ENCODE data around the gene MYO7A. TPM values are rescaled to one million over a fixed set of nuclear protein-coding genes. Genes with fewer than 3 reads are reported as not detected.

Gene MYO7A
- total RNA-seq, 2 experiments from 2014 or later: 0.61 to 0.63 TPM

GRCh38 chr11:77141034-77141433 is 13.0 kb downstream of the MYO7A start:
- Histone ChIP-seq H3K4me1 (ENCODE audit: insufficient read depth, low read length) (peaks cover 8% of the 10 kb centered on the region), H3K4me3 (ENCODE audit: low read length) (no peak overlapping the region), H3K27ac (ENCODE audit: low read depth in 1 of 2, low read length in 2 of 2) (no peak overlapping the region), H3K27me3 (ENCODE audit: control insufficient read depth in 1 of 2, insufficient read depth in 2 of 2, low read length in 2 of 2) (no peaks in the 10 kb centered on the region), H3K9me3 (ENCODE audit: control insufficient read depth in 1 of 2, insufficient read depth in 1 of 2, low read length in 2 of 2) (no peaks in the 10 kb centered on the region), H3K36me3 (ENCODE audit: insufficient read depth, low read length) (no peaks in the 10 kb centered on the region)
- no peaks in the 10 kb centered on the region for H3K36me3 Mint-ChIP-seq (ENCODE audit: low read depth)
- no peak overlapping the region for H3K4me3 Mint-ChIP-seq
- peaks cover 27% of the 10 kb centered on the region for H3K27me3 Mint-ChIP-seq
- ATAC-seq (ENCODE audit: poor library complexity) (no peak), DNase-seq (no peak)
- peaks cover 6% of the 10 kb centered on the region for H3K4me1 Mint-ChIP-seq (ENCODE audit: low read depth)
- intact Hi-C loops (cut with DNase I, micrococcal nuclease): no loop called here
- POLR2A ChIA-PET: no interaction called here
- no peaks in the 10 kb centered on the region for H3K9me3 Mint-ChIP-seq
- H3K27ac Mint-ChIP-seq: no peak overlapping the region
- TF ChIP-seq CTCF (IDR thresholded peaks at IDR 0.05): no peak
- CTCF ChIA-PET: no interaction called here

- H3K36me3 Mint-ChIP-seq (ENCODE audit: low read depth): no peaks in the 10 kb centered on the region
Measured at GRCh38 chr11:77141475-77141874, 13.4 kb downstream of the MYO7A start.

GRCh38 chr11:77142091-77142975 is 14.3 kb downstream of the MYO7A start:
- CTCF ChIA-PET: interaction anchor here (1.3 kb wide), 1 partner anchor 15 kb away, joined by 3 read pairs; no protein-coding TSS in a partner anchor
- Mint-ChIP-seq H3K4me1 (ENCODE audit: low read depth) (peaks cover 6% of the 10 kb centered on the region), H3K4me3 (no peak overlapping the region), H3K27ac (no peak overlapping the region), H3K27me3 (peaks cover 16% of the 10 kb centered on the region), H3K9me3 (no peaks in the 10 kb centered on the region), H3K36me3 (ENCODE audit: low read depth) (no peaks in the 10 kb centered on the region)
- Histone ChIP-seq H3K27me3 (ENCODE audit: control insufficient read depth in 1 of 2, insufficient read depth in 2 of 2, low read length in 2 of 2) (no peaks in the 10 kb centered on the region), H3K27ac (ENCODE audit: low read depth in 1 of 2, low read length in 2 of 2) (no peak overlapping the region), H3K9me3 (ENCODE audit: control insufficient read depth in 1 of 2, insufficient read depth in 1 of 2, low read length in 2 of 2) (no peaks in the 10 kb centered on the region), H3K36me3 (ENCODE audit: insufficient read depth, low read length) (no peaks in the 10 kb centered on the region), H3K4me3 (ENCODE audit: low read length) (no peak overlapping the region), H3K4me1 (ENCODE audit: insufficient read depth, low read length) (peaks cover 9% of the 10 kb centered on the region)
- TF ChIP-seq CTCF (IDR thresholded peaks at IDR 0.05): no peak
- DNase-seq: peak in 1 of 14 experiments; percentile 20
- ATAC-seq (ENCODE audit: poor library complexity): peak; percentile 57
- intact Hi-C loops (cut with DNase I, micrococcal nuclease): no loop called here
- POLR2A ChIA-PET: interaction anchor here (0.6 kb wide), 1 partner anchor 370 kb away, joined by 3 read pairs; no protein-coding TSS in a partner anchor

More at GRCh38 chr11:77141475-77141874, 13.4 kb downstream of the MYO7A start:
- Histone ChIP-seq H3K4me3 (ENCODE audit: low read length) (no peak overlapping the region), H3K27ac (ENCODE audit: low read depth in 1 of 2, low read length in 2 of 2) (no peak overlapping the region), H3K27me3 (ENCODE audit: control insufficient read depth in 1 of 2, insufficient read depth in 2 of 2, low read length in 2 of 2) (no peaks in the 10 kb centered on the region), H3K4me1 (ENCODE audit: insufficient read depth, low read length) (peaks cover 8% of the 10 kb centered on the region), H3K9me3 (ENCODE audit: control insufficient read depth in 1 of 2, insufficient read depth in 1 of 2, low read length in 2 of 2) (no peaks in the 10 kb centered on the region), H3K36me3 (ENCODE audit: insufficient read depth, low read length) (no peaks in the 10 kb centered on the region)
- POLR2A ChIA-PET: no interaction called here
- Mint-ChIP-seq H3K4me1 (ENCODE audit: low read depth) (peaks cover 6% of the 10 kb centered on the region), H3K27ac (no peak overlapping the region), H3K27me3 (peaks cover 24% of the 10 kb centered on the region), H3K9me3 (no peaks in the 10 kb centered on the region), H3K4me3 (no peak overlapping the region)
- ATAC-seq (ENCODE audit: poor library complexity): no peak
- no peak for DNase-seq
- TF ChIP-seq CTCF (IDR thresholded peaks at IDR 0.05): no peak
- intact Hi-C loops (cut with DNase I, micrococcal nuclease): no loop called here
- CTCF ChIA-PET: no interaction called here

Data from CD4-positive, alpha-beta T cell (primary cell).